Progenitor cell of endocrine pancreas (in vitro differentiated cells): ENCODE data around the gene HDHD3. TPM values are rescaled to one million over a fixed set of nuclear protein-coding genes. Genes with fewer than 3 reads are reported as not detected.
"Not testable (repeated sequence)": the region's sequence is repeated elsewhere in the genome, so short reads cannot be mapped to it uniquely, and the experiment has no call there.

Experiments
- DNase-seq: peaks from one replicate; pipeline ENCODE4 v3.0.0; 2021; ENCODE audit warnings: low spot score; ENCODE audit not compliant: unreplicated experiment
- H3K27ac Mint-ChIP-seq: 2 replicates; pipeline ENCODE4 v1.8.0; 2021; ENCODE audit warnings: mild to moderate bottlenecking, moderate library complexity, mixed read lengths
- H3K27me3 Mint-ChIP-seq: 2 replicates; pipeline ENCODE4 v1.8.0; 2021; ENCODE audit warnings: mixed read lengths
- H3K36me3 Mint-ChIP-seq: 2 replicates; pipeline ENCODE4 v1.8.0; 2022; ENCODE audit warnings: mixed read lengths; ENCODE audit not compliant: insufficient read depth
- H3K4me1 Mint-ChIP-seq: 2 replicates; pipeline ENCODE4 v1.8.0; 2021; ENCODE audit warnings: low read depth, mixed read lengths
- H3K4me3 Mint-ChIP-seq: 2 replicates; pipeline ENCODE4 v1.8.0; 2021; ENCODE audit warnings: low read depth, mild to moderate bottlenecking, moderate library complexity, mixed read lengths
- H3K9me3 Mint-ChIP-seq: 2 replicates; pipeline ENCODE4 v1.8.0; 2021; ENCODE audit warnings: low read depth, mixed read lengths
- total RNA-seq: library from RNA; stranded (reverse); gene quantifications from 2 replicates; pipeline ENCODE4 v1.2.1, GENCODE V29; 2021
- TF ChIP-seq, protein P1 (sequence below): fragments of 200-600 bp; sonication (generic); IDR thresholded peaks from one replicate; pipeline ENCODE4 v1.5.0; 2021; ENCODE audit warnings: antibody characterized with exemption, mild to moderate bottlenecking; ENCODE audit not compliant: unreplicated experiment

HDHD3 gene
- total RNA-seq, 1 donor from 2014 or later: 83.9 TPM

DNA sequence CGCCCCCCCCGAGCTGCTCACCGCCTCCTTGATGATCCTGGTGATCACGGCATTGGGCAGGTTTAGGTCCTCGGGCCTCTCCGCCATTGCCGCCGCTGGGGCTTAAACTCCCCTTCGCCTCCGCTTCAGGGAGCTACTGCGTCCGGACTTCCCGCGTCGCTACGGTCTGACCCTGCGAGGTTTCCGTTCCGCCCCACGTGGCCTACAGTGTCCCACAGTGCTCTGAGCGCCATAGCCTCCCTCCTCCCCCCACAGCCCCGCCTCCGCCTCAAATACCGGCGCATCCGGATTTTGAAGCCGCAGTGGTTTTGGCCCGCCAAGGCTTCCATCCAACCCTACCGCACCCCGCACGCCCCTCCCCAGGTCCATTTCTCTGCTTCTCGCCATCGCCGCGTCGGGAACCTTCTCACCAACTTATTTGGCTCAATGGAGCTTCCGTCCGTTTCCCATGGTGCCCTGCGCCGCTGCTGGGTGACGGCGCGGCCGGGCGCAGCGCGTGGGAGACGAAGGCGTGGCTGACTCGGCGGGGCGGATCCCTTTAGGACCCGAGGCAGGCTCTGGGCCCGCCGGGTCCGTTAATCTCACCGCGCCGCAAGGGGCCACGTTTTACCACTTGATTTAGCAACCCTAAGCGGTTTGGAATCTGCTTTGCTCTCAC lies 33.5 kb upstream of the HDHD3 start, which contains the start of the genes C9orf43 and POLE3:
Gene C9orf43 (plus strand): TSS at position 541 of the 658 bp plus-strand sequence. CDS start 2,747 bp downstream, outside the sequence.
Gene POLE3 (minus strand): TSS at position 469 of the 658 bp plus-strand sequence. CDS start 382 bp downstream, at position 87.
- peaks cover 15% of the 10 kb centered on the region for H3K36me3 Mint-ChIP-seq
- peak; percentile 83 for DNase-seq
- TF ChIP-seq, protein P1, sequence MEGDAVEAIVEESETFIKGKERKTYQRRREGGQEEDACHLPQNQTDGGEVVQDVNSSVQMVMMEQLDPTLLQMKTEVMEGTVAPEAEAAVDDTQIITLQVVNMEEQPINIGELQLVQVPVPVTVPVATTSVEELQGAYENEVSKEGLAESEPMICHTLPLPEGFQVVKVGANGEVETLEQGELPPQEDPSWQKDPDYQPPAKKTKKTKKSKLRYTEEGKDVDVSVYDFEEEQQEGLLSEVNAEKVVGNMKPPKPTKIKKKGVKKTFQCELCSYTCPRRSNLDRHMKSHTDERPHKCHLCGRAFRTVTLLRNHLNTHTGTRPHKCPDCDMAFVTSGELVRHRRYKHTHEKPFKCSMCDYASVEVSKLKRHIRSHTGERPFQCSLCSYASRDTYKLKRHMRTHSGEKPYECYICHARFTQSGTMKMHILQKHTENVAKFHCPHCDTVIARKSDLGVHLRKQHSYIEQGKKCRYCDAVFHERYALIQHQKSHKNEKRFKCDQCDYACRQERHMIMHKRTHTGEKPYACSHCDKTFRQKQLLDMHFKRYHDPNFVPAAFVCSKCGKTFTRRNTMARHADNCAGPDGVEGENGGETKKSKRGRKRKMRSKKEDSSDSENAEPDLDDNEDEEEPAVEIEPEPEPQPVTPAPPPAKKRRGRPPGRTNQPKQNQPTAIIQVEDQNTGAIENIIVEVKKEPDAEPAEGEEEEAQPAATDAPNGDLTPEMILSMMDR: no peak
- no peaks in the 10 kb centered on the region for H3K9me3 Mint-ChIP-seq
- H3K27ac Mint-ChIP-seq: peak within 1 kb of the TSS; percentile 99
- H3K4me3 Mint-ChIP-seq: peak within 1 kb of the TSS; percentile 98
- peaks cover 11% of the 10 kb centered on the region for H3K4me1 Mint-ChIP-seq
- no peaks in the 10 kb centered on the region for H3K27me3 Mint-ChIP-seq

DNA sequence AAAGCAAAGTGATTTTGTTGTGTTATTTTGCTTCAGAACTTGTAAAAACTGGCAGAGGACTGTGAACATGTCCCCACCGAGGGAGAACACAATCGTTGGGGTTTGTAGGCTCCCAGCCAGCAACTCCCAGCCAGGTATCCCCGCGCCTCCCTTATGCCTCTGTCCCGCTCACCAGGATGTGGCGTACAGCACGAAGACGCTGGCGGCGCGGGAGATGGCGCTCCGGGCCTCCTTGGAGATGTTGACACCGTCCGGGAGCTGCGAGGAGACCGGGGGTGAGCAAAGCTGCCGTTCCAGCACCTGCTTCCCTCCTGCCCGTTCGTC lies 33.1 kb upstream of the HDHD3 start:
- Mint-ChIP-seq H3K36me3 (peaks cover 15% of the 10 kb centered on the region), H3K27ac (peak overlapping the region; percentile 99), H3K27me3 (no peaks in the 10 kb centered on the region), H3K4me1 (peaks cover 11% of the 10 kb centered on the region), H3K9me3 (no peaks in the 10 kb centered on the region), H3K4me3 (peak overlapping the region; percentile 98)
- DNase-seq: no peak
- TF ChIP-seq, protein P1: no peak

DNA sequence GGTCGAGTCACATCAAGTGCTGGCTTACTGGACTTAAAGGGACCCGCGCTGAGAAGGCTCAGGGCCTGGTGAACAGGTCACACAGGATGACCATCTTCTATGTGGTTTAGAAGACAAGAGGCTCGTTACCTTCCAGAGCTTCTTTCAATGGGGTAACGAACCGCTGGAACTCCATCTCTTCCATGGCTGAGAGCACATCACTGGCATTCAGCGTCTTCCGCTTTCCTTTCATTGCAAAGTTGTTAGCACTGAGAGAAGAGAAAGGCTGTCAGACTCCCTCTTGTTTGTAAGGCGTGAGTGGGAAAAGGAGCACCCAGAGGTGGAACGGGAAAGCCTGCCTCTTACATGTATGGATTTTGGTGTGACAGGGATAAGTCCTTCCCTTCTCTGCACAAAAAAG lies 32.7 kb upstream of the HDHD3 start:
- no peak for DNase-seq
- H3K4me3 Mint-ChIP-seq: peak overlapping the region; percentile 98
- TF ChIP-seq, protein P1: no peak
- H3K36me3 Mint-ChIP-seq: peaks cover 15% of the 10 kb centered on the region
- H3K4me1 Mint-ChIP-seq: peaks cover 11% of the 10 kb centered on the region
- no peaks in the 10 kb centered on the region for H3K27me3 Mint-ChIP-seq
- H3K27ac Mint-ChIP-seq: peak overlapping the region; percentile 99
- no peaks in the 10 kb centered on the region for H3K9me3 Mint-ChIP-seq

DNA sequence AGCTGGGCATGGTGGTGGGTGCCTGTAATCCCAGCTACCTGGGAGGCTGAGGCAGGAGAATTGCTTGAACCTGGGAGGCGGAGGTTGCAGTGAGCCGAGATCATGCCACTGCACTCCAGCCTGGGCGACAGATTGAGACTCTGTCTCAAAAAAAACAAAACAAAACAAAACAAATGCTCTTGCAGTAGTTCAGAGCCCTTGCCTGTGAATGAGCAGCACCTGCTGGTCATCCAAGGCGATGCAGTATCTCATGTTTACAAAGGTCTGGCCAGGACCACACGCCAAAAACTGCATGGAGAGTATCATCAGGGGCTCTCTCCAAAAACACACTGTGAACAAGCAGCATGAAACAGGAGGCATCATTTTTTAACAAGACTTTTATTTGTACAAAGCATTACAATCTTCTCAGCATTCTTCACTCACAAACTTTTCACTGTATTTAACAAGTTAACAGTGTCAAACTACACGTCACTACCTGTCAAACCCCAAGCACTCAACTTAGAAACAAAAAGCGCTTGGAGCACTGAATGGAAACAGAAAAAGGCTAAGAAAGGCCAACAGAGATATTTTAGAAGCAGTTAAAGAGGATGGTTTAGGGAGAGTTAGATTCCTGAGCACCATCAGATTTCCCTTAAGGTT lies 30.2 kb upstream of the HDHD3 start:
- DNase-seq: peak; percentile 42
- peaks cover 15% of the 10 kb centered on the region for H3K36me3 Mint-ChIP-seq
- not testable (repeated sequence) for H3K27me3 Mint-ChIP-seq, H3K9me3 Mint-ChIP-seq
- H3K27ac Mint-ChIP-seq: peak overlapping the region; percentile 87
- H3K4me3 Mint-ChIP-seq: peak overlapping the region; percentile 64
- TF ChIP-seq, protein P1: peak; percentile 80
- peaks cover 11% of the 10 kb centered on the region for H3K4me1 Mint-ChIP-seq

DNA sequence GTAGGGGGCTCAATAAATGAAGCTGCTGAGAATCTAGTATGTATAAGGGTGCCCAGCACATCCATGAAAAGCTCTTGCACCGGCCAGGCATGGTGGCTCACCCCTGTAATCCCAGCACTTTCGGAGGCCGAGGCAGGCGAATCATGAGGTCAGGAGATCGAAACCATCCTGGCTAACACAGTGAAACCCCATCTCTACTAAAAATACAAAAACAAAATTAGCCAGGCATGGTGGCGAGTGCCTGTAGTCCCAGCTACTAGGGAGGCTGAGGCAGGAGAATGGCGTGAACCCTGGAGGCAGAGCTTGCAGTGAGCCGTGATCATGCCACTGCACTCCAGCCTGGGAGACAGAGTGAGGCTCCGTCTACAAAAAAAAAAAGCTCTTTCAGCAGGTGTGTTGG lies 29.6 kb upstream of the HDHD3 start:
- H3K36me3 Mint-ChIP-seq: peaks cover 15% of the 10 kb centered on the region
- H3K4me1 Mint-ChIP-seq: peaks cover 16% of the 10 kb centered on the region
- DNase-seq, H3K9me3 Mint-ChIP-seq, H3K27me3 Mint-ChIP-seq, H3K27ac Mint-ChIP-seq, H3K4me3 Mint-ChIP-seq: not testable (repeated sequence)

DNA sequence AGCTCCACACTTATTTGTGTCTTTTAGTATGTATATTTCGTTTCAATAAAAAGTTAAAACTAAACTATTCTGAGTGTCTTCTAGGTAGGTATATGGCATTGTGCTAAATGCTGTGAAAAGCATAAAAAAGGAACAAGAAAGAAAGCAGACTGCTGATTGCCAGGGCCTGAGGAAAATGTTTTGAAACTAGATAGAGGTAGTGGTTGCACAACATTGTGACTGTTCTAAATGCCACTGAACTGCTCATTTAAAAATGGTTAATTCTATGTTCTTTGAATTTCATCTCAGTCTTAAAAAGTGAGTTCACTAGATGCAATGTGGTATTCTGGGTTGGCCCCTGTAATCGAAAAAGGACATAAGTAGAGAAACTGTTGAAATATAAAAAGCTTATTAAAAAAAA lies 26.9 kb upstream of the HDHD3 start:
- Mint-ChIP-seq H3K9me3 (no peaks in the 10 kb centered on the region), H3K4me3 (no peak overlapping the region), H3K27me3 (no peaks in the 10 kb centered on the region), H3K36me3 (peaks cover 10% of the 10 kb centered on the region), H3K27ac (no peak overlapping the region), H3K4me1 (peaks cover 24% of the 10 kb centered on the region)
- no peak for DNase-seq
- TF ChIP-seq, protein P1: no peak
